ENCODE measurements around the gene SPPL2A. TPM values are rescaled to one million over a fixed set of nuclear protein-coding genes. Genes with fewer than 3 reads are reported as not detected.

Gene SPPL2A
- total RNA-seq, 1 donor from 2014 or later, result 27.3 TPM

GRCh38 chr15:50744601-50745000 lies 20.9 kb downstream of the SPPL2A start:
- Histone ChIP-seq H3K4me1 (no peaks in the 10 kb centered on the region), H3K27me3 (no peaks in the 10 kb centered on the region), H3K36me3 (no peaks in the 10 kb centered on the region), H3F3A (ENCODE audit: low read depth) (no peaks in the 10 kb centered on the region), H2AFZ (replicated peaks) (no peak overlapping the region), H3K4me3 (no peak overlapping the region), H3K9ac (no peak overlapping the region), H3K79me2 (ENCODE audit: low read depth) (no peaks in the 10 kb centered on the region), H3K27ac (no peak overlapping the region), H4K20me1 (ENCODE audit: low read depth) (no peaks in the 10 kb centered on the region), H3K9me3 (ENCODE audit: low read depth) (no peaks in the 10 kb centered on the region), H3K4me2 (no peak overlapping the region)
- no peaks in the 10 kb centered on the region for H3K9me3 Mint-ChIP-seq
- H3K4me3 Mint-ChIP-seq, result no peak overlapping the region
- TF ChIP-seq EZH2phosphoT487 (IDR thresholded peaks at IDR 0.05) (no peak), EZH2 (IDR thresholded peaks at IDR 0.05) (no peak), CTCF (IDR thresholded peaks at IDR 0.05) (no peak)
- no peaks in the 10 kb centered on the region for H3K4me1 Mint-ChIP-seq
- DNase-seq (ENCODE audit: low spot score), result no peak
- H3K27me3 Mint-ChIP-seq (ENCODE audit: insufficient read depth, low read depth), result no peaks in the 10 kb centered on the region
- peaks cover 8% of the 10 kb centered on the region for H3K36me3 Mint-ChIP-seq
- no peak overlapping the region for H3K27ac Mint-ChIP-seq

- H3K4me2 ChIP-seq, result no peak overlapping the region
- H2AFZ ChIP-seq (replicated peaks), result no peak overlapping the region
- H3K36me3 ChIP-seq, result no peaks in the 10 kb centered on the region
- no peaks in the 10 kb centered on the region for H3K79me2 ChIP-seq (ENCODE audit: low read depth)
- Mint-ChIP-seq H3K27ac (no peak overlapping the region), H3K36me3 (peaks cover 8% of the 10 kb centered on the region), H3K4me3 (no peak overlapping the region), H3K27me3 (ENCODE audit: insufficient read depth, low read depth) (no peaks in the 10 kb centered on the region), H3K4me1 (no peaks in the 10 kb centered on the region), H3K9me3 (no peaks in the 10 kb centered on the region)
- no peaks in the 10 kb centered on the region for H3K9me3 ChIP-seq (ENCODE audit: low read depth)
- no peak overlapping the region for H3K27ac ChIP-seq
- TF ChIP-seq EZH2phosphoT487 (IDR thresholded peaks at IDR 0.05) (no peak), EZH2 (IDR thresholded peaks at IDR 0.05) (no peak), CTCF (IDR thresholded peaks at IDR 0.05) (no peak)
- no peak overlapping the region for H3K4me3 ChIP-seq
- H4K20me1 ChIP-seq (ENCODE audit: low read depth), result no peaks in the 10 kb centered on the region
- no peaks in the 10 kb centered on the region for H3F3A ChIP-seq (ENCODE audit: low read depth)
- no peak for DNase-seq (ENCODE audit: low spot score)
- no peaks in the 10 kb centered on the region for H3K4me1 ChIP-seq
- H3K9ac ChIP-seq, result no peak overlapping the region
- H3K27me3 ChIP-seq, result no peaks in the 10 kb centered on the region
Observed at GRCh38 chr15:50740955-50741354, 24.6 kb downstream of the SPPL2A start.

- no peaks in the 10 kb centered on the region for H3K27me3 Mint-ChIP-seq (ENCODE audit: insufficient read depth, low read depth)
Observed at GRCh38 chr15:50736823-50737222, 28.7 kb downstream of the SPPL2A start.

More at GRCh38 chr15:50736823-50737222, 28.7 kb downstream of the SPPL2A start:
- no peak for TF ChIP-seq EZH2 (IDR thresholded peaks at IDR 0.05)
- TF ChIP-seq CTCF (IDR thresholded peaks at IDR 0.05), result no peak
- TF ChIP-seq EZH2phosphoT487 (IDR thresholded peaks at IDR 0.05), result no peak
- Histone ChIP-seq H2AFZ (replicated peaks) (no peak overlapping the region), H3K9me3 (ENCODE audit: low read depth) (no peaks in the 10 kb centered on the region), H3K4me2 (no peak overlapping the region), H3K79me2 (ENCODE audit: low read depth) (no peaks in the 10 kb centered on the region), H3K4me1 (no peaks in the 10 kb centered on the region), H3K27ac (no peak overlapping the region), H3K27me3 (no peaks in the 10 kb centered on the region), H3K9ac (no peak overlapping the region), H4K20me1 (ENCODE audit: low read depth) (no peaks in the 10 kb centered on the region), H3K36me3 (peaks cover 12% of the 10 kb centered on the region), H3F3A (ENCODE audit: low read depth) (no peaks in the 10 kb centered on the region), H3K4me3 (no peak overlapping the region)
- H3K4me3 Mint-ChIP-seq, result no peak overlapping the region
- H3K4me1 Mint-ChIP-seq, result no peaks in the 10 kb centered on the region
- DNase-seq (ENCODE audit: low spot score), result no peak
- H3K27ac Mint-ChIP-seq, result no peak overlapping the region
- no peaks in the 10 kb centered on the region for H3K9me3 Mint-ChIP-seq
- peaks cover 17% of the 10 kb centered on the region for H3K36me3 Mint-ChIP-seq

Data from neural progenitor cell (in vitro differentiated cells).